ENCODE results near the gene SOX6. TPM values are rescaled to one million over a fixed set of nuclear protein-coding genes. Genes with fewer than 3 reads are reported as not detected.

The SOX6 gene
- total RNA-seq, 1 experiment from 2014 or later: not detected

DNA sequence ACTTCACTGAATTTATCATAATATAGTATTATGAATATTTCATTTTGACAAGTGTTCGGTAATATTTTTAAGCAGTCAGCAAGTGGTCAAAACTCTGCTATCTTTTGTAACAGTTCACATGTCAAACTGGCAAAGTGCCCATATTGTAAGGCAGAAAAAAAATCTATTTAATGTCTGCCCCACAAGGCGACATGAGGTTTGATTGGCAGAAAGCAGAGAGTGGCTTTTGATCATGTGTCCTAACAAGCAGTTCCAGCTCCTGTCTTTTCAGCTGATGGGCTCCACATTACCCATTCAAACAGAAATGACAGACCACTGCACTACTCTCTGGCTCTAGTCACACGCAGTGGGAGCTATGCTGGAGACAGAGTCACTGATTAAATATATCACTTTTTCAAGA is 59.0 kb downstream of the SOX6 start:
- Histone ChIP-seq H3K23ac (ENCODE audit: insufficient read length, low read depth, low read length) (no peak overlapping the region), H3K27ac (ENCODE audit: insufficient read length, low read depth, low read length) (no peak overlapping the region), H2BK12ac (ENCODE audit: insufficient read length, low read depth, low read length) (no peak overlapping the region), H3K56ac (ENCODE audit: insufficient read length, low read depth, low read length) (no peak overlapping the region), H3K9me3 (ENCODE audit: control insufficient read depth, low read depth, low read length) (no peaks in the 10 kb centered on the region), H2AFZ (ENCODE audit: low read length) (no peak overlapping the region), H3K4me2 (ENCODE audit: insufficient read depth, insufficient read length, low read length) (no peak overlapping the region), H2BK5ac (ENCODE audit: insufficient read length, low read length) (no peak overlapping the region), H3K4me1 (ENCODE audit: insufficient read depth, low read length) (no peaks in the 10 kb centered on the region), H4K8ac (replicated peaks; ENCODE audit: insufficient read length, low read depth, low read length) (no peak overlapping the region), H3K14ac (ENCODE audit: insufficient read depth, low read length) (no peak overlapping the region), H3K4ac (ENCODE audit: low read depth, low read length) (no peak overlapping the region), H3K9ac (ENCODE audit: extremely low read depth, insufficient read length, low read length) (no peak overlapping the region), H3T11ph (ENCODE audit: low read length) (no peak overlapping the region), H3K79me2 (ENCODE audit: insufficient read depth, low read length) (no peaks in the 10 kb centered on the region), H3K23me2 (ENCODE audit: insufficient read length, low read depth, low read length, poor library complexity, severe bottlenecking) (no peaks in the 10 kb centered on the region), H4K20me1 (ENCODE audit: control insufficient read depth, insufficient read depth, insufficient read length) (no peaks in the 10 kb centered on the region), H2BK20ac (ENCODE audit: low read depth, low read length, poor library complexity, severe bottlenecking) (no peak overlapping the region), H2BK120ac (ENCODE audit: low read depth, low read length, poor library complexity, severe bottlenecking) (no peak overlapping the region), H2AK5ac (ENCODE audit: insufficient read length, low read length) (no peak overlapping the region), H3K79me1 (ENCODE audit: insufficient read depth, low read depth, low read length, poor library complexity, severe bottlenecking) (no peaks in the 10 kb centered on the region), H3K18ac (ENCODE audit: insufficient read length, low read depth, low read length) (no peak overlapping the region), H3K27me3 (ENCODE audit: insufficient read depth, low read length) (no peaks in the 10 kb centered on the region), H2BK15ac (ENCODE audit: low read depth, low read length) (no peak overlapping the region), H4K5ac (ENCODE audit: insufficient read length, low read depth, low read length) (no peak overlapping the region), H4K91ac (ENCODE audit: insufficient read length, low read depth, low read length) (no peak overlapping the region)
- Mint-ChIP-seq H3K9me3 (no peaks in the 10 kb centered on the region), H3K36me3 (ENCODE audit: insufficient read depth in 1 of 3, low read depth in 3 of 3) (no peaks in the 10 kb centered on the region), H3K4me1 (peaks cover 0 to 13% of the 10 kb centered on the region in 2 experiments; a peak in 2 of 4 replicates), H3K4me3 (no peak overlapping the region), H3K27ac (no peak overlapping the region), H3K27me3 (ENCODE audit: low read depth) (peaks cover 6% of the 10 kb centered on the region)
- TF ChIP-seq, protein P1, sequence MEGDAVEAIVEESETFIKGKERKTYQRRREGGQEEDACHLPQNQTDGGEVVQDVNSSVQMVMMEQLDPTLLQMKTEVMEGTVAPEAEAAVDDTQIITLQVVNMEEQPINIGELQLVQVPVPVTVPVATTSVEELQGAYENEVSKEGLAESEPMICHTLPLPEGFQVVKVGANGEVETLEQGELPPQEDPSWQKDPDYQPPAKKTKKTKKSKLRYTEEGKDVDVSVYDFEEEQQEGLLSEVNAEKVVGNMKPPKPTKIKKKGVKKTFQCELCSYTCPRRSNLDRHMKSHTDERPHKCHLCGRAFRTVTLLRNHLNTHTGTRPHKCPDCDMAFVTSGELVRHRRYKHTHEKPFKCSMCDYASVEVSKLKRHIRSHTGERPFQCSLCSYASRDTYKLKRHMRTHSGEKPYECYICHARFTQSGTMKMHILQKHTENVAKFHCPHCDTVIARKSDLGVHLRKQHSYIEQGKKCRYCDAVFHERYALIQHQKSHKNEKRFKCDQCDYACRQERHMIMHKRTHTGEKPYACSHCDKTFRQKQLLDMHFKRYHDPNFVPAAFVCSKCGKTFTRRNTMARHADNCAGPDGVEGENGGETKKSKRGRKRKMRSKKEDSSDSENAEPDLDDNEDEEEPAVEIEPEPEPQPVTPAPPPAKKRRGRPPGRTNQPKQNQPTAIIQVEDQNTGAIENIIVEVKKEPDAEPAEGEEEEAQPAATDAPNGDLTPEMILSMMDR (conservative IDR thresholded peaks at IDR 0.05): no peak
- no CpG with 5 or more reads among the region's 3 CpGs for WGBS (ENCODE audit: extremely low coverage, insufficient read length, low lambda C conversion rate)
- no peak for DNase-seq
